Mesendoderm (in vitro differentiated cells): Measurements from ENCODE around the gene IVNS1ABP.

ENCODE experiments used
- DNase-seq: peaks from one replicate; pipeline ENCODE4 v3.0.0; 2013
- H2AK5ac ChIP-seq: 2 replicates; pipeline ENCODE4 v1.6.1; 2013; ENCODE audit warnings: low read length, inconsistent platforms
- H2BK120ac ChIP-seq: 2 replicates; pipeline ENCODE4 v1.6.1; 2013; ENCODE audit warnings: low read depth, mild to moderate bottlenecking, low read length, moderate library complexity, mixed read lengths
- H2BK15ac ChIP-seq: replicated peaks from 2 replicates; pipeline ENCODE4 v1.6.1; 2013; ENCODE audit warnings: low read depth, mild to moderate bottlenecking, moderate library complexity
- H2BK5ac ChIP-seq: 2 replicates; pipeline ENCODE4 v1.6.1; 2013; ENCODE audit warnings: low read length, inconsistent platforms
- H3K18ac ChIP-seq: 2 replicates; pipeline ENCODE4 v1.6.1; 2013; ENCODE audit warnings: mild to moderate bottlenecking, low read length, mixed read lengths
- H3K23ac ChIP-seq: one replicate; pipeline ENCODE4 v1.6.1; 2013; ENCODE audit warnings: low read length
- H3K27ac ChIP-seq: 2 replicates; pipeline ENCODE4 v1.5.1; 2013; ENCODE audit warnings: low read depth, mild to moderate bottlenecking, inconsistent platforms, low read length, moderate library complexity
- H3K27me3 ChIP-seq: 2 replicates; pipeline ENCODE4 v1.6.1; 2013; ENCODE audit warnings: low read length, control low read depth, mild to moderate bottlenecking, inconsistent platforms; ENCODE audit not compliant: insufficient read depth, poor library complexity
- H3K36me3 ChIP-seq: 2 replicates; pipeline ENCODE4 v1.6.1; 2013; ENCODE audit warnings: low read length, inconsistent platforms; ENCODE audit not compliant: control insufficient read depth, insufficient read depth
- H3K4ac ChIP-seq: one replicate; pipeline ENCODE4 v1.6.1; 2013; ENCODE audit warnings: low read depth, mild to moderate bottlenecking, low read length, moderate library complexity
- H3K4me1 ChIP-seq: 2 replicates; pipeline ENCODE4 v1.6.1; 2013; ENCODE audit warnings: low read depth, low read length, inconsistent platforms; ENCODE audit not compliant: control insufficient read depth
- H3K4me2 ChIP-seq: 2 replicates; pipeline ENCODE4 v1.6.1; 2013; ENCODE audit warnings: low read length
- H3K4me3 ChIP-seq: 2 replicates; pipeline ENCODE4 v1.5.1; 2013; ENCODE audit warnings: mild to moderate bottlenecking, low read length
- H3K56ac ChIP-seq: one replicate; pipeline ENCODE4 v1.6.1; 2013; ENCODE audit warnings: low read length
- H3K79me1 ChIP-seq: 2 replicates; pipeline ENCODE4 v1.6.1; 2013; ENCODE audit warnings: low read length, inconsistent platforms
- H3K79me2 ChIP-seq: 2 replicates; pipeline ENCODE4 v1.6.1; 2013; ENCODE audit warnings: mild to moderate bottlenecking, low read length; ENCODE audit not compliant: control insufficient read depth, insufficient read depth
- H3K9ac ChIP-seq: 2 replicates; pipeline ENCODE4 v1.6.1; 2013; ENCODE audit warnings: low read length, inconsistent platforms
- H4K5ac ChIP-seq: one replicate; pipeline ENCODE4 v1.6.1; 2013; ENCODE audit warnings: low read length
- H4K8ac ChIP-seq: one replicate; pipeline ENCODE4 v1.6.1; 2013; ENCODE audit warnings: low read depth, mild to moderate bottlenecking, control low read depth, low read length, moderate library complexity
- WGBS: extraction: QIAGEN DNeasy Blood & Tissue Kit; methylation state at CpG from one replicate; pipeline ENCODE4 v1.1.7; 2013; ENCODE audit warnings: low lambda C conversion rate, missing lambda C conversion rate; ENCODE audit not compliant: insufficient coverage; ENCODE audit errors: extremely low coverage; 5-methylcytosine and 5-hydroxymethylcytosine counted together

The IVNS1ABP gene

GRCh38 chr1:185318431-185319138 is 1.5 kb upstream of the IVNS1ABP start:
- Histone ChIP-seq H3K23ac (no peak overlapping the region), H4K8ac (no peak overlapping the region), H2BK120ac (no peak overlapping the region), H3K9ac (peak overlapping the region; percentile 40), H4K5ac (peak overlapping the region; percentile 51), H3K27me3 (no peaks in the 10 kb centered on the region), H2AK5ac (no peak overlapping the region), H2BK5ac (no peak overlapping the region), H3K18ac (peak overlapping the region; percentile 12), H3K4me2 (no peak overlapping the region), H3K4me1 (peaks cover 5% of the 10 kb centered on the region), H3K56ac (peak overlapping the region; percentile 86), H3K4me3 (no peak overlapping the region), H3K79me1 (no peaks in the 10 kb centered on the region), H3K36me3 (no peaks in the 10 kb centered on the region), H2BK15ac (no peak overlapping the region), H3K79me2 (peaks cover 33% of the 10 kb centered on the region), H3K4ac (no peak overlapping the region), H3K27ac (no peak overlapping the region)
- no peak for DNase-seq
- WGBS, result no CpG with 5 or more reads among the region's 10 CpGs

- WGBS, result no CpG with 5 or more reads among the region's 11 CpGs
- H3K23ac ChIP-seq, result no peak overlapping the region
- peak overlapping the region; percentile 48 for H3K27ac ChIP-seq
- peak overlapping the region; percentile 86 for H3K56ac ChIP-seq
- peak overlapping the region; percentile 74 for H2BK5ac ChIP-seq
- peaks cover 38% of the 10 kb centered on the region for H3K79me2 ChIP-seq
- no peak overlapping the region for H4K8ac ChIP-seq
- no peak overlapping the region for H3K4me3 ChIP-seq
- no peaks in the 10 kb centered on the region for H3K36me3 ChIP-seq
- H3K18ac ChIP-seq, result peak overlapping the region; percentile 15
- peak; percentile 81 for DNase-seq
- no peaks in the 10 kb centered on the region for H3K79me1 ChIP-seq
- peak overlapping the region; percentile 51 for H4K5ac ChIP-seq
- H3K27me3 ChIP-seq, result no peaks in the 10 kb centered on the region
- no peak overlapping the region for H2BK15ac ChIP-seq
- peak overlapping the region; percentile 22 for H3K4ac ChIP-seq
- H2BK120ac ChIP-seq, result no peak overlapping the region
- peak overlapping the region; percentile 40 for H3K9ac ChIP-seq
- H2AK5ac ChIP-seq, result peak overlapping the region; percentile 52
- H3K4me2 ChIP-seq, result peak overlapping the region; percentile 53
- H3K4me1 ChIP-seq, result peaks cover 5% of the 10 kb centered on the region
Measured at GRCh38 chr1:185317886-185318310, 855 bp upstream of the IVNS1ABP start.

GRCh38 chr1:185316163-185317033 is 645 bp downstream of the IVNS1ABP start:
- H3K56ac ChIP-seq, result peak overlapping the region; percentile 99
- H2BK15ac ChIP-seq, result no peak overlapping the region
- H3K27ac ChIP-seq, result peak overlapping the region; percentile 95
- H3K9ac ChIP-seq, result peak overlapping the region; percentile 99
- H2BK120ac ChIP-seq, result peak overlapping the region; percentile 16
- H3K4me2 ChIP-seq, result peak overlapping the region; percentile 36
- peak overlapping the region; percentile 89 for H3K18ac ChIP-seq
- peak overlapping the region; percentile 87 for H3K4ac ChIP-seq
- H3K4me3 ChIP-seq, result peak overlapping the region; percentile 98
- H2BK5ac ChIP-seq, result peak overlapping the region; percentile 87
- WGBS, result no CpG with 5 or more reads among the region's 88 CpGs
- no peak overlapping the region for H4K5ac ChIP-seq
- H3K79me1 ChIP-seq, result no peaks in the 10 kb centered on the region
- H4K8ac ChIP-seq, result no peak overlapping the region
- H3K36me3 ChIP-seq, result no peaks in the 10 kb centered on the region
- no peak overlapping the region for H2AK5ac ChIP-seq
- H3K27me3 ChIP-seq, result no peaks in the 10 kb centered on the region
- H3K23ac ChIP-seq, result peak overlapping the region; percentile 97
- DNase-seq, result peak; percentile 93
- H3K4me1 ChIP-seq, result peaks cover 6% of the 10 kb centered on the region
- peaks cover 51% of the 10 kb centered on the region for H3K79me2 ChIP-seq

- Histone ChIP-seq H3K4ac (no peak overlapping the region), H3K56ac (peak overlapping the region; percentile 99), H3K4me2 (peak overlapping the region; percentile 63), H4K8ac (no peak overlapping the region), H2BK120ac (no peak overlapping the region), H3K27me3 (no peaks in the 10 kb centered on the region), H3K36me3 (no peaks in the 10 kb centered on the region), H2BK5ac (peak overlapping the region; percentile 37), H3K18ac (peak overlapping the region; percentile 89), H3K23ac (no peak overlapping the region), H2BK15ac (no peak overlapping the region), H3K27ac (no peak overlapping the region), H4K5ac (no peak overlapping the region), H3K4me3 (peak overlapping the region; percentile 98), H2AK5ac (no peak overlapping the region), H3K4me1 (peaks cover 6% of the 10 kb centered on the region), H3K79me1 (no peaks in the 10 kb centered on the region), H3K9ac (peak overlapping the region; percentile 99), H3K79me2 (peaks cover 56% of the 10 kb centered on the region)
- no CpG with 5 or more reads among the region's 8 CpGs for WGBS
- DNase-seq, result no peak
Measured at GRCh38 chr1:185315445-185316071, 1.5 kb downstream of the IVNS1ABP start.

- H3K27ac ChIP-seq, result no peak overlapping the region
Measured at GRCh38 chr1:185314411-185314810, 2.6 kb downstream of the IVNS1ABP start.

More at GRCh38 chr1:185314411-185314810, 2.6 kb downstream of the IVNS1ABP start:
- no peak overlapping the region for H2BK15ac ChIP-seq
- H2BK5ac ChIP-seq, result no peak overlapping the region
- peak overlapping the region; percentile 48 for H3K4me3 ChIP-seq
- no peak overlapping the region for H2AK5ac ChIP-seq
- no CpG with 5 or more reads among the region's 1 CpG for WGBS
- H3K18ac ChIP-seq, result peak overlapping the region; percentile 75
- no peak overlapping the region for H3K23ac ChIP-seq
- peaks cover 6% of the 10 kb centered on the region for H3K4me1 ChIP-seq
- H3K4ac ChIP-seq, result no peak overlapping the region
- H3K4me2 ChIP-seq, result peak overlapping the region; percentile 39
- peak; percentile 47 for DNase-seq
- no peak overlapping the region for H4K8ac ChIP-seq
- no peak overlapping the region for H2BK120ac ChIP-seq
- peaks cover 2% of the 10 kb centered on the region for H3K36me3 ChIP-seq
- no peaks in the 10 kb centered on the region for H3K79me1 ChIP-seq
- peaks cover 61% of the 10 kb centered on the region for H3K79me2 ChIP-seq
- no peak overlapping the region for H4K5ac ChIP-seq
- no peaks in the 10 kb centered on the region for H3K27me3 ChIP-seq
- peak overlapping the region; percentile 54 for H3K56ac ChIP-seq
- peak overlapping the region; percentile 35 for H3K9ac ChIP-seq
